ENCODE results near the gene SLC39A5. TPM values are rescaled to one million over a fixed set of nuclear protein-coding genes. Genes with fewer than 3 reads are reported as not detected.

The SLC39A5 gene
- polyA plus RNA-seq, 1 of the 3 experiments (the other 2 are of a cell fraction), result 0.12 TPM

DNA sequence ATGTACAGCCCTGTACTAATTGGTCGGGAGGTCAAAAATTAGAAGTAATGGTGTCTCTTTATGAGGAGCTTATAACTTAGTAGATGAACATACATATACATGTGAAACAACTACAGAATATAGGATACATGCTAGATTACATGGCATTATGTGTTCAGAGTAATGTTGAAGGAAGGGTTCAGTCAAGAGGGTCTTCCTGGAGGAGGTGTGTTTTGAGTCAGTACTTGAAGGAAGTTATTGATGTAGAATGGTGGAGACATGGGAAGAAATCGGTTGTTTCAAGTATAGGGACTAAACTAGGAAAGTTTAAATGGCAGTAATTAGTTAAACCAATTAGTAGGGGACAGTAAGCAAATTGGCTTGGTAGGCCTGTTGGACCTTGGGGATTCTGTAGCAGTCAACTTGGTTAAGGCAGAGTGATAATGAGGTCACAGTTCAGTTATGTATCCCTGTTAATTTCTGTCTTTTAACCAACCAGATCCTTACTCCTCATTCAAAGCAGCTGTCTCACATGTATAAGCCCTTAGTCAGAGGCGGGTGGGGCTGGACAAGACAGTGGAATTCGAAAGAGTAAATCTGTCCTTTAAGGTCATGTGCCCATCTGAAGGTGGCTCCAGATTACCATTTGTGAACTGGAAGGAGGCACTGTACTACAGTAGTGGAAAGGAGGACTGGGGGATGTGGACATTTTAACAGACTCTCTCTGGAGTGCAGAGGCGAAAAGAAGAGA, 31.8 kb downstream of the SLC39A5 start:
- Histone ChIP-seq H3K4me1 (ENCODE audit: control insufficient read depth in 1 of 2, insufficient read depth in 2 of 2, low read depth in 1 of 2, low read length in 1 of 2) (peaks cover 10 to 14% of the 10 kb centered on the region in 2 experiments), H3F3A (replicated peaks; ENCODE audit: insufficient read depth) (peaks cover 39% of the 10 kb centered on the region), H3K4me2 (peak overlapping the region; percentile 3; the same call in 1 of the 2 replicates), H3K9me3 (no peaks in the 10 kb centered on the region), H3K79me2 (ENCODE audit: insufficient read depth) (peaks cover 15% of the 10 kb centered on the region), H3K4me3 (ENCODE audit: low read depth in 2 of 2, low read length in 1 of 2) (no peak overlapping the region), H4K20me1 (ENCODE audit: insufficient read depth) (peaks cover 6% of the 10 kb centered on the region), H3K9me2 (no peaks in the 10 kb centered on the region), H3K27me3 (ENCODE audit: insufficient read depth) (no peaks in the 10 kb centered on the region), H3K36me3 (replicated peaks in 1 of 2; ENCODE audit: control insufficient read depth in 1 of 2, insufficient read depth in 2 of 2, low read length in 1 of 2) (no peaks in the 10 kb centered on the region), H2AFZ (ENCODE audit: low read depth) (peak overlapping the region; percentile 69; the same call in 1 of the 2 replicates), H3K27ac (ENCODE audit: low read depth in 2 of 2, low read length in 1 of 2) (peak overlapping the region; percentile 41 to 66; a peak in 3 of 4 replicates), H3K9ac (no peak overlapping the region; the same call in 1 of the 2 replicates)
- POLR2A ChIA-PET, result no interaction called here
- 62% methylated on average over 5 of the region's 5 CpGs for WGBS (ENCODE audit: low lambda C conversion rate)
- peak; percentile 65 for TF ChIP-seq FOSL2 (IDR thresholded peaks at IDR 0.05; ENCODE audit: borderline replicate concordance, low read depth)
- TF ChIP-seq SMC3 (IDR thresholded peaks at IDR 0.05; ENCODE audit: low read depth, low read length), result no peak
- TF ChIP-seq JUND (IDR thresholded peaks at IDR 0.05), result peak; percentile 42; the same call in 1 of the 2 replicates
- peak; percentile 21; the same call in 1 of the 2 replicates for TF ChIP-seq PBX3 (IDR thresholded peaks at IDR 0.05)
- TF ChIP-seq TEAD4 (IDR thresholded peaks at IDR 0.05; ENCODE audit: borderline replicate concordance, insufficient read depth), result peak; percentile 35; the same call in 1 of the 2 replicates
- no peak for TF ChIP-seq NFIC (IDR thresholded peaks at IDR 0.05; ENCODE audit: borderline replicate concordance)
- peak; percentile 78 for TF ChIP-seq TCF12 (IDR thresholded peaks at IDR 0.05)
- TF ChIP-seq, protein P1, sequence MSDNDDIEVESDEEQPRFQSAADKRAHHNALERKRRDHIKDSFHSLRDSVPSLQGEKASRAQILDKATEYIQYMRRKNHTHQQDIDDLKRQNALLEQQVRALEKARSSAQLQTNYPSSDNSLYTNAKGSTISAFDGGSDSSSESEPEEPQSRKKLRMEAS (IDR thresholded peaks at IDR 0.05; ENCODE audit: low read depth), result no peak; the same call in 1 of the 2 replicates
- TF ChIP-seq, protein P2, sequence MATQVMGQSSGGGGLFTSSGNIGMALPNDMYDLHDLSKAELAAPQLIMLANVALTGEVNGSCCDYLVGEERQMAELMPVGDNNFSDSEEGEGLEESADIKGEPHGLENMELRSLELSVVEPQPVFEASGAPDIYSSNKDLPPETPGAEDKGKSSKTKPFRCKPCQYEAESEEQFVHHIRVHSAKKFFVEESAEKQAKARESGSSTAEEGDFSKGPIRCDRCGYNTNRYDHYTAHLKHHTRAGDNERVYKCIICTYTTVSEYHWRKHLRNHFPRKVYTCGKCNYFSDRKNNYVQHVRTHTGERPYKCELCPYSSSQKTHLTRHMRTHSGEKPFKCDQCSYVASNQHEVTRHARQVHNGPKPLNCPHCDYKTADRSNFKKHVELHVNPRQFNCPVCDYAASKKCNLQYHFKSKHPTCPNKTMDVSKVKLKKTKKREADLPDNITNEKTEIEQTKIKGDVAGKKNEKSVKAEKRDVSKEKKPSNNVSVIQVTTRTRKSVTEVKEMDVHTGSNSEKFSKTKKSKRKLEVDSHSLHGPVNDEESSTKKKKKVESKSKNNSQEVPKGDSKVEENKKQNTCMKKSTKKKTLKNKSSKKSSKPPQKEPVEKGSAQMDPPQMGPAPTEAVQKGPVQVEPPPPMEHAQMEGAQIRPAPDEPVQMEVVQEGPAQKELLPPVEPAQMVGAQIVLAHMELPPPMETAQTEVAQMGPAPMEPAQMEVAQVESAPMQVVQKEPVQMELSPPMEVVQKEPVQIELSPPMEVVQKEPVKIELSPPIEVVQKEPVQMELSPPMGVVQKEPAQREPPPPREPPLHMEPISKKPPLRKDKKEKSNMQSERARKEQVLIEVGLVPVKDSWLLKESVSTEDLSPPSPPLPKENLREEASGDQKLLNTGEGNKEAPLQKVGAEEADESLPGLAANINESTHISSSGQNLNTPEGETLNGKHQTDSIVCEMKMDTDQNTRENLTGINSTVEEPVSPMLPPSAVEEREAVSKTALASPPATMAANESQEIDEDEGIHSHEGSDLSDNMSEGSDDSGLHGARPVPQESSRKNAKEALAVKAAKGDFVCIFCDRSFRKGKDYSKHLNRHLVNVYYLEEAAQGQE (IDR thresholded peaks at IDR 0.05; ENCODE audit: low read depth, low read length), result no peak
- TF ChIP-seq RXRA (IDR thresholded peaks at IDR 0.05; ENCODE audit: borderline replicate concordance, low read depth), result peak; percentile 26; the same call in 1 of the 2 replicates
- TF ChIP-seq, protein P3, sequence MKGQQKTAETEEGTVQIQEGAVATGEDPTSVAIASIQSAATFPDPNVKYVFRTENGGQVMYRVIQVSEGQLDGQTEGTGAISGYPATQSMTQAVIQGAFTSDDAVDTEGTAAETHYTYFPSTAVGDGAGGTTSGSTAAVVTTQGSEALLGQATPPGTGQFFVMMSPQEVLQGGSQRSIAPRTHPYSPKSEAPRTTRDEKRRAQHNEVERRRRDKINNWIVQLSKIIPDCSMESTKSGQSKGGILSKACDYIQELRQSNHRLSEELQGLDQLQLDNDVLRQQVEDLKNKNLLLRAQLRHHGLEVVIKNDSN (IDR thresholded peaks at IDR 0.05; ENCODE audit: borderline replicate concordance, low read depth), result peak; percentile 71
- DNase-seq, result no peak
- CTCF ChIA-PET, result interaction anchor here (0.9 to 2.1 kb wide), 3 partner anchors 10 to 70 kb away, joined by 3 to 6 read pairs (median 5); no protein-coding TSS in a partner anchor
